ENCODE data around the gene GOLGA7B.

GOLGA7B gene

DNA sequence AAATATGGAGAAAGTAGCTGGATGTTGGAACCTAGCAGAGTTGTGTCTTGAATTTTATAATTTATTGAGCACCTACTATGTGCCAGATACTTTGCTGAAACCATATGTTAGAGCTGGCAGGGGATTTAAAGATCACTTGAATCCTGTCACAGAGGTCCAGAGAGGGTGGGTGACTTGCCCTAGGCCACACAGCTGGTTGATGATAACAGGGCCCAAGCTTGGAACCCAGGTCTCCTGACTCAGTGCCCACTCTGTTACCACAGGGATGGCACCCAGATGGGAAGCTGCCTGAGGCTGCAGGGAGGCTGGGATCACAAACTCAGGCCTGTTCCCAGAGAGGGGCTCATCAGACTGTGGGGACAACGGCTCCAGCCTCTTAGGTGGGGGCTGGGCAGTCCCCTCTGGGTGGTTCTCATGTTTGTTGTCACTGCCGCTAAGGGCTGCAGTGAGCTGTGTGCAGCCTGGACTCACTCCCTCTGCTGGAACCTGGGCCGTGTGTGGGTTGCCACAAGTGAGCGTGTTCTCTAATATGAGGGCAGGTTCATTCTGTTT, 18.6 kb downstream of the GOLGA7B start:
- DNase-seq (ENCODE audit: low read depth): no peak

DNA sequence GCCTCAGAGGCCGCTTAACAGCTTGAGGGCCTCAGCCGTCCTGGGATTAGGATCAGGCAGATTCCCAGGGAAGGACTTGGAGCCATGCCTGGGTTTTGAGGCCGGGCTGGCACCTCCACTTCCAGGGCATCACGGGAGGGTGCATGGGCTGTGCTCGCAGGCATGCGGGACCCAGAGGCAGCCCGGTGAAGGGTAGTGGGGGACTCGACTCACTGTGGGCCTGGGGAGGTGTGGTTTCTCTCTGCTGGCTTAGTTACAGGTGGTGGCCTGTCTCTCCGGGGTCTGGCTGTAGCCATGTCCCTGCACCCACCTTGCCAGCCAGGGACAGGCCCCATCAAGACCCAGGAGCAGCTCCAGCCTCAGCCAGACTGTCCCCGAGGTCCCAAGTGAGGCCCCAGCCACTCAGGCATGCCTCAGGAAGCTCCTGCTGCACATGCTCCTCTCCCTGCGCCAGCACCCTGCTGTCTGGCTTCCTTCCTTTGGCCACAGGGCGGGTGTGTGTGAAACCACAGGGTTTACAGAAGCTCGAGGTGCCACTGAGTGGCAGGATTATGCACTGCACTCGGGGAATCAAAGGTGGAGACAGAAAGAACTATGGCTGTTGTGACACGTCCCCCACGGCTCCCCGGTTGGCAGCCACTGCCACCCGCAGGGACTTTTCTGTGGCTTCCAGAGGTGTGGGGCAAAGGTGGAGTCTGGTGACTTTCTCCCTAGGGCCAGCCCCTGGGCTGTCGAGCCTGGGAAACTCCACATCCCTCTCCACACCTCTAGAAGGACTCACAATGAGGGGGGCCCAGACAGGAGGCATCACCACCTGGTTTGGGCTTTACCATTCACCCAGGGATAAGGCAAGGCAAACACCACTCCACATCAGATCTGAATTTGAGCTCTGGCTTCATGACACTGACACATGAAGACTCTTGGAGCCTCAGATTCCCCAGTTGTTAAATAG, 19.7 kb downstream of the GOLGA7B start:
- DNase-seq (ENCODE audit: low read depth): peak; percentile 67

- no peak for DNase-seq (ENCODE audit: low read depth)
Observed at GRCh38 chr10:97870990-97871389, 21.3 kb downstream of the GOLGA7B start.

GRCh38 chr10:97873569-97873968, 23.9 kb downstream of the GOLGA7B start:
- DNase-seq (ENCODE audit: low read depth): no peak

DNA sequence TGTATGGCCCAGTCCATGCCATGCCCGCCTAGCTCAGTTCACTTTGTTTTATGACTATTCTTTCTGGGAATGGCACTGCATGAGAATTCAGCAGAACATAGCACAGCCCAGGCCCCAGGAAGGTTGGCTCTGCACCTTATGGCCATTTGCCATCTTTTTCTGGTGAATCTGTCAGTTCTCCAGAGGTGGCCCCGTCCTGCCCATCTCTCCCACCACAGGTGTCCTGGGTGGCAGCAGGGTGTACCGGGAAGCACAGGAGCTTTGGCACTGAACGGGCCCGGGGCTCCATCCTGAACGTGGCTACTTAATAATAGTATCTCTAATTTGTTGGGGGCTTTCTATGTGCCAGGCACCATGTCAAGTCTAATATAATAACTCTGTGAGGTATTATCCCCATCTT, 24.7 kb downstream of the GOLGA7B start:
- no peak for DNase-seq (ENCODE audit: low read depth)

GRCh38 chr10:97875391-97875790, 25.7 kb downstream of the GOLGA7B start:
- no peak for DNase-seq (ENCODE audit: low read depth)

GRCh38 chr10:97876402-97876801, 26.8 kb downstream of the GOLGA7B start:
- no peak for DNase-seq (ENCODE audit: low read depth)

- DNase-seq (ENCODE audit: low read depth): no peak
Observed at GRCh38 chr10:97879241-97879640, 29.6 kb downstream of the GOLGA7B start.

- DNase-seq (ENCODE audit: low read depth): no peak
Observed at GRCh38 chr10:97880109-97880508, 30.5 kb downstream of the GOLGA7B start.

- DNase-seq (ENCODE audit: low read depth): peak; percentile 90
Observed at GRCh38 chr10:97882142-97883091, 32.8 kb downstream of the GOLGA7B start.

DNA sequence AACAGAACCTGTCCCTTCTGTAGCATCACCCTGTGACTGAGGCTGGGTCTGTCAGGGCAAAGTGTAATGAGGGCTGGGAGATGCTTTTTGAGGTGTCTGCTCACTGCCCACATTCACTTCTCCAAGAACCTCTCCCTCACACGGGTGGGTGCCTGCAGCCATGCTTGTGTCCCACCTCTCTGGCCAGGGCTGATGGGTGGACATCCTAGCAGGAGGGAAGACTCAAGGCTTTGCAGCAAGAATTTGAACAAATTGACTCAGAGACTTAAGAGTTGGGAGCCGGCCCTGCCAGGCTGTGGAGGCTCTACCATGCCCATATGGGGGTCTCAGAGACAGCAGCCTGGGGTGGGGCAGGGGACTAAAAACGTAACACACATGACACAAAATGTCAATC, 33.4 kb downstream of the GOLGA7B start:
- no peak for DNase-seq (ENCODE audit: low read depth)

DNA sequence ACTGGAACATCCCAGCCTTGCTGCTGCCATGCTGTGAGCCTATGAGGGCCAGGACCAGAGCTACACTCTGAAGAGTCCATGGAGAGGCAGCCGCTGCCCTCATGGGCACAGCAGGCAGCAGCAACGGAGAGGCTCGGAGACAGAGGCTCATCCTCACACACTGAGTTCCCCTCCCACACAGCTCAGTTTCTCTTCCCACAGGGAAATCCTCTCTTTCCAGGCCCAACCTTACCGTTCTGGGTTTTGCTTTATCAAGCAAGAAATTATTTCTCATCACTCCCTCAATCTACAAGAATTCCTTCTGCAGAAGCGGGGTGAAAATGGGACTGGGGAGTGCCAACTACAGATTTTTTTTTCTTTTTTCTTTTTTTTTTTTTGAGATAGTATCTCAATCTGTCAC, 36.6 kb downstream of the GOLGA7B start:
- no peak for DNase-seq (ENCODE audit: low read depth)

- DNase-seq (ENCODE audit: low read depth): no peak
Observed at GRCh38 chr10:97887399-97887798, 37.8 kb downstream of the GOLGA7B start.

- DNase-seq (ENCODE audit: low read depth): no peak
Observed at GRCh38 chr10:97888134-97888533, 38.5 kb downstream of the GOLGA7B start.

- peak; percentile 42 for DNase-seq (ENCODE audit: low read depth)
Observed at GRCh38 chr10:97888641-97889262, 39.1 kb downstream of the GOLGA7B start.

DNA sequence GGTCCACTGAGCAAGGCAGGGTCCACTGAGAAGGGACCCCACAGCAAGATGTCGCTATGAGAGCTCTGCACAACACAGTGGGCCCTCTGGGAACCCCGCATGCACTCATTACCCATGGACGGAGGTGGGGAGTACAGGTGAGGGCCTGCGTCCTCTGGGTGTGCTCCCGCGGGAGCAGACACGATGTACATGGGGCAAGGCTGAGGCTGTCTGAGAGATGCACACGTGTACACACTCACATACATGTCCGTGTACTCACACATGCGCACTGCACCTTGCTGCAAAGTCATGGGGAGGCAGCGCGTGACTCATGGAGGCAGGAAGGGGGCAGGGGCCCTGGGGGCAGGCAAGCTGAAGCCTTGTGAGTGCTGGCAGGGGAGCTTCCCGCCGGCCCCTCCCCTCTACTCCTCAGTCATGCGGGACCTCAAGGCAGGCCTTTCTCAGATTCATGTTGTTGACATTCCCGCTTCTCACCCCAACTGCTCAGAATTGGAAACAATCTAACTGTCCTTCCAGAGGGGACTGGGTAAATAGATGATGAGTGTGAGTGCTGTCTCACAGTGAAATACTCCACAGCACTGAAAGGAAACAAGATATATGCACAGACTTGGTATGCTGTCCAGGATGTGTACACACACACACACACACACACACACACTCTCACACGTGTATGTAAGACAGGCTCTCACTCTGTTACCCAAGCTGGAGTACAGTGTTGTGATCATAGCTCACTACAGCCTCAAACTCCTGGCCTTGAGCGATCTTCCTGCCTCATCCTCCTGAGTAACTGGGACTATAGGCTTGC, 40.0 kb downstream of the GOLGA7B start:
- DNase-seq (ENCODE audit: low read depth): peak; percentile 74

- no peak for DNase-seq (ENCODE audit: low read depth)
Observed at GRCh38 chr10:97891497-97892167, 42.0 kb downstream of the GOLGA7B start.

DNA sequence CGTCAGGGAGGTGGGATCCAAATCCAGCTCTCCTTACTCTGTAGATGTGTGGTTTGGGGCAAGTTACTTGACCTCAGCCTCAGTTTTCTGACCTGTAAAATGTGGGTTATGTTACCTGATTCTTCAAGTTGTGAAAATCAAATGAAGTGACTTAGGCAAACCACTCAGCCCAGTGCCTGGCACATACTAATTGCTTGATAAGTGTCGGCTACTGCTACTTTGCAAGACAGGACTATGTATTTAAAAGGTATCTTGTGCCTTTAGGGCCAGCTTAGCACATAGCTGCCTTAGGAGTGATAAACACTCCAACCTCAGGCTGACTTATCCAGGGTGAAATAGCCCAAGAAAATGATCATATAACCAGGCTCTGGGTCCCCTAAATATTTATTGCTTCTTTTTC, 42.9 kb downstream of the GOLGA7B start:
- DNase-seq (ENCODE audit: low read depth): no peak

GRCh38 chr10:97892939-97893338, 43.3 kb downstream of the GOLGA7B start:
- no peak for DNase-seq (ENCODE audit: low read depth)

DNA sequence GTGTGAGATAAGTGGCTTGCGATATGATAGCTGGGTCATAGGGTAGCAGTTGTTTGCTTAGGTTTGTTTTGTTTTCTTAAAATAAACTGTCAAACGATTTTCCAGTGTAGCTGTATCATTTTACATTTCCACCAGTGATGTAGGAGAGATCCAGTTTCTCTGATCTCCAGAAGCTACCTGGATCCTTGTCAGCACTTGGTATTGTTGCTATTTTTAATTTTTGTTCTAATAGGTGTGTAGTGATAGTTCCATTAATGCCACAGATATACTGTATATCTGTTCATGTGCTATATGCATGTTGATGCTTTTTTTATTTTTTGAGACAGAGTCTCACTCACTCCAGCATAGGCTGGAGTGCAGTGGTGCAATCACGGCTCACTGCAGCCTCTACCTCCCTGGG, 44.4 kb downstream of the GOLGA7B start:
- no peak for DNase-seq (ENCODE audit: low read depth)

DNA sequence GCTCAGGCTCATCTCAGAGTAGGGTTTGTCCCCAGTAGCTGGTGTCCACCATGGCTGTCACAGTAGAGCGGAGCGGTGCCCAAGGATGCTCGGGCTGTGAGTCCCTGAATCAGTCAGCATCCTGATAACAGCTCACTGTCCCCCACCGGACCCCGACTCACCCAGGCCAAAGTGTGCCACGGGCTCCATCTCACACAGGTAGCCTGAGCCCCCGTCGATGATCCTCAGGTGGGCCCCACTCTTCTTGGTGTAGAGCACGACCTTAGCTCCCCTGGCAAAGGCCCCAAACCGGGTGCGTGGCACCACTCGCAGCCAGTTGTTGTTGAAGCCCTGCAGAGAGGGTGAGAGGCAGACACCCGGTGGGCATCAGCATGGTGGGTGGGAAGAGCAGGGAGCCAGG, 45.4 kb downstream of the GOLGA7B start:
- DNase-seq (ENCODE audit: low read depth): no peak
